K562 (cell line): ENCODE measurements around the gene ST6GALNAC2. TPM values are rescaled to one million over a fixed set of nuclear protein-coding genes. Genes with fewer than 3 reads are reported as not detected.
A peak's percentile ranks its signal among the peaks of the same experiment; 100 is the strongest.

Experiments
- ATAC-seq: fragments of 200-7000 bp; cut with Tn5 transposase; 3 replicates; pipeline ENCODE4 v1.9.1; 2020; ENCODE audit warnings: moderate library complexity
- BruUV-seq: library from RNA; stranded (reverse); fragments of 400-500 nt; replicated peaks from 2 replicates; lab custom pipeline; 2021; lab: Mats Ljungman, UMichigan
- CTCF ChIA-PET: fragments of 300-600 bp; formaldehyde crosslinking; extraction: SDS; loops from one replicate; lab custom pipeline; 2021; ENCODE audit warnings: low intra/inter-chr PET ratio; lab: Yijun Ruan, JAX
- POLR2A ChIA-PET: fragments of 300-600, 350-650 bp; sonication (Branson Sonifier 250); formaldehyde crosslinking; extraction: SDS; loops from one replicate; lab custom pipeline; 2021; ENCODE audit warnings: antibody characterized with exemption, inconsistent platforms; lab: Yijun Ruan, JAX
- DNase-seq, 4 experiments: peaks; one replicate each; pipeline versions ENCODE4 v3.0.0 to v3.0.0-alpha.2; 2011 to 2018; ENCODE audit warnings: low spot score in 3 of 4, mixed read lengths in 3 of 4; ENCODE audit errors: extremely low read depth in 1 of 4
- FAIRE-seq: peaks from 2 replicates; lab custom pipeline; 2011; peaks lifted over from hg19 to GRCh38; lab: Jason Lieb, UNC
- H2AFZ ChIP-seq: 2 replicates; pipeline ENCODE4 v1.6.0; 2011; ENCODE audit warnings: low read depth, low read length, control low read depth, inconsistent platforms
- H3K27ac ChIP-seq: fragments of 200-600 bp; 3 replicates; pipeline ENCODE4 v1.8.0; 2011; ENCODE audit warnings: low read depth, mild to moderate bottlenecking, control low read depth, inconsistent platforms, low read length, moderate library complexity, mixed read lengths; ENCODE audit errors: extremely low read depth
- H3K27me3 ChIP-seq, 2 experiments: fragments of 300-600 bp in 1 of 2; 2 replicates in 1 of 2; 3 replicates in 1 of 2; pipeline versions ENCODE4 v1.6.0 to v1.8.0; 2011; ENCODE audit warnings: inconsistent platforms in 2 of 2, low read length in 2 of 2, mild to moderate bottlenecking in 1 of 2, mixed read lengths in 1 of 2, moderate library complexity in 1 of 2; ENCODE audit not compliant: control insufficient read depth in 2 of 2, insufficient read depth in 2 of 2
- H3K36me3 ChIP-seq: fragments of 300-600 bp; 3 replicates; pipeline ENCODE4 v1.8.0; 2011; ENCODE audit warnings: mild to moderate bottlenecking, low read length, inconsistent platforms; ENCODE audit not compliant: control insufficient read depth, insufficient read depth
- H3K4me1 ChIP-seq, 2 experiments: fragments of 200-600 bp in 1 of 2; replicated peaks in 1 of 2; 2 replicates in 1 of 2; 3 replicates in 1 of 2; pipeline versions ENCODE4 v1.5.1 to v1.8.0; 2011; ENCODE audit warnings: inconsistent platforms in 2 of 2, low read length in 2 of 2, mild to moderate bottlenecking in 1 of 2, mixed read lengths in 1 of 2, moderate library complexity in 1 of 2; ENCODE audit not compliant: control insufficient read depth in 2 of 2, insufficient read depth in 2 of 2
- H3K4me2 ChIP-seq: 2 replicates; pipeline ENCODE4 v1.6.1; 2011; ENCODE audit warnings: low read length, control low read depth, inconsistent platforms, mixed read lengths; ENCODE audit not compliant: insufficient read depth
- H3K4me3 ChIP-seq: fragments of 200-600 bp; sonication (generic), shearing (Covaris generic); 2 replicates; pipeline ENCODE4 v1.5.1; 2016; ENCODE audit warnings: control low read depth, inconsistent platforms
- H3K79me2 ChIP-seq: fragments of 200-600 bp; 3 replicates; pipeline ENCODE4 v1.8.0; 2011; ENCODE audit warnings: low read length, inconsistent platforms; ENCODE audit not compliant: control insufficient read depth, insufficient read depth
- H3K9ac ChIP-seq, 2 experiments: 2 replicates each; pipeline versions ENCODE4 v1.6.0 to v1.6.1; 2011; ENCODE audit warnings: low read depth in 2 of 2, low read length in 2 of 2, control low read depth in 1 of 2, inconsistent platforms in 1 of 2, mild to moderate bottlenecking in 1 of 2, mixed read lengths in 1 of 2; ENCODE audit not compliant: insufficient read depth in 1 of 2
- H3K9me1 ChIP-seq: one replicate; pipeline ENCODE4 v1.6.0; 2011; ENCODE audit warnings: inconsistent platforms, mild to moderate bottlenecking, low read length, moderate library complexity; ENCODE audit not compliant: control insufficient read depth, insufficient read depth
- H3K9me3 ChIP-seq: replicated peaks from 2 replicates; pipeline ENCODE4 v1.5.1; 2011; ENCODE audit warnings: low read depth, low read length, inconsistent platforms; ENCODE audit not compliant: control insufficient read depth, insufficient read depth
- H4K20me1 ChIP-seq: replicated peaks from 2 replicates; pipeline ENCODE4 v1.6.1; 2011; ENCODE audit warnings: low read length, inconsistent platforms, mixed read lengths; ENCODE audit not compliant: control insufficient read depth, insufficient read depth
- FOSL1 ChIP-seq: fragments of 200-800 bp; sonication (Bioruptor generic); conservative IDR thresholded peaks from 2 replicates; pipeline ENCODE4 v1.6.1; 2016; ENCODE audit warnings: missing genetic modification characterization, missing compliant biosample characterization
- HLTF ChIP-seq: fragments of 450-650 bp; IDR thresholded peaks from 2 replicates; pipeline ENCODE4 v1.6.1; 2016
- HSF4 ChIP-seq: fragments of 250-450 bp; sonication (Bioruptor Pico); IDR thresholded peaks from 2 replicates; pipeline ENCODE4 v2.1.2; 2022; ENCODE audit warnings: mild to moderate bottlenecking, moderate library complexity, borderline replicate concordance
- KDM2B ChIP-seq: fragments of 250-450 bp; sonication (Bioruptor Pico); IDR thresholded peaks from 2 replicates; pipeline ENCODE4 v1.8.0; 2021; ENCODE audit warnings: mild to moderate bottlenecking, moderate library complexity
- MYBL2 ChIP-seq, 2 experiments: fragments of 450-650 bp in 1 of 2; sonication (generic) in 1 of 2; formaldehyde crosslinking in 1 of 2; IDR thresholded peaks; 2 replicates each; pipeline versions ENCODE4 v1.6.1 to v1.8.1; 2017 to 2022; ENCODE audit warnings: borderline replicate concordance in 1 of 2, inconsistent platforms in 1 of 2, low read depth in 1 of 2, mild to moderate bottlenecking in 1 of 2, missing genetic modification reagents in 1 of 2, moderate library complexity in 1 of 2
- RBM34 ChIP-seq: fragments of 200-400 bp; formaldehyde crosslinking; IDR thresholded peaks from 2 replicates; pipeline ENCODE4 v1.6.1; 2018; ENCODE audit warnings: low read length, borderline replicate concordance; ENCODE audit not compliant: insufficient read depth
- SPI1 ChIP-seq: IDR thresholded peaks from 2 replicates; pipeline ENCODE4 v1.6.1; 2011; ENCODE audit warnings: low read depth, low read length, control low read depth, borderline replicate concordance
- SRSF7 ChIP-seq: fragments of 200-400 bp; formaldehyde crosslinking; optimal IDR thresholded peaks from 2 replicates; pipeline ENCODE3; 2017; ENCODE audit warnings: mild to moderate bottlenecking, low read depth, low read length
- U2AF1 ChIP-seq: fragments of 200-400 bp; formaldehyde crosslinking; optimal IDR thresholded peaks from 2 replicates; pipeline ENCODE3; 2017; ENCODE audit warnings: mild to moderate bottlenecking, low read depth, low read length, moderate library complexity
- WHSC1 ChIP-seq: IDR thresholded peaks from one replicate; pipeline ENCODE4 v1.6.1; 2012; ENCODE audit warnings: low read length, control low read depth, inconsistent platforms
- YY1 ChIP-seq, 3 experiments: IDR thresholded peaks; 2 replicates each; pipeline ENCODE4 v1.6.1; 2011; ENCODE audit warnings: low read length in 2 of 3, mild to moderate bottlenecking in 2 of 3, moderate library complexity in 2 of 3, borderline replicate concordance in 1 of 3, control low read depth in 1 of 3, low read depth in 1 of 3; ENCODE audit not compliant: insufficient read depth in 3 of 3, insufficient replicate concordance in 2 of 3, control insufficient read depth in 1 of 3, insufficient read length in 1 of 3; ENCODE audit errors: extremely low read depth in 1 of 3
- ZFP36 ChIP-seq: fragments of 150-350 bp; IDR thresholded peaks from 2 replicates; pipeline ENCODE4 v1.6.1; 2018; ENCODE audit warnings: low read length, low read depth; ENCODE audit not compliant: partially characterized antibody
- ZNF121 ChIP-seq: sonication (generic); formaldehyde crosslinking; conservative IDR thresholded peaks from 2 replicates; pipeline ENCODE4 v1.8.0; 2022; ENCODE audit warnings: missing genetic modification reagents
- ZNF165 ChIP-seq: fragments of 250-450 bp; sonication (Bioruptor Pico); IDR thresholded peaks from 2 replicates; pipeline ENCODE4 v1.4.0; 2020; ENCODE audit warnings: borderline replicate concordance
- WGBS: fragments of 100-300 bp; shearing (Covaris generic); methylation state at CpG from one replicate; pipeline ENCODE4 v1.1.6; 2016; ENCODE audit warnings: low coverage, mixed read lengths; ENCODE audit not compliant: insufficient coverage; ENCODE audit errors: missing lambda C conversion rate; 5-methylcytosine and 5-hydroxymethylcytosine counted together
- in situ Hi-C: fragments of 300-500 bp; cut with MboI; formaldehyde crosslinking; loops from 4 replicates; pipeline ENCODE4 v1.15.0; 2018; ENCODE audit warnings: inconsistent platforms, mixed read lengths
- intact Hi-C: fragments of 100-400 bp; cut with micrococcal nuclease; formaldehyde crosslinking; loops from 2 replicates; pipeline ENCODE4 v1.14.2; 2022
- polyA plus RNA-seq, 8 experiments: library from polyadenylated mRNA; depleted of rRNA in 4 of 8; stranded (reverse) in 5 of 8; unstranded in 3 of 8; fragments of >200 nt; fragmentation: Nextera tagmentation in 2 of 8; fragmentation: Illumina TruSeq in 1 of 8; extraction: Ambion mirVana in 2 of 8; extraction: Trizol in 1 of 8; gene quantifications; 2 replicates each; pipeline versions ENCODE4 v1.2.1 to v1.2.3, GENCODE V29; 2011 to 2014; ENCODE audit warnings: inconsistent platforms in 1 of 8, missing spikeins in 1 of 8
- total RNA-seq, 7 experiments: library from RNA; depleted of rRNA in 6 of 7; stranded (reverse); fragments of >200 nt in 6 of 7; fragmentation: Illumina TruSeq in 2 of 7; extraction: Trizol in 2 of 7; gene quantifications; 2 replicates each; pipeline versions ENCODE4 v1.2.1 to v1.2.3, GENCODE V29; 2011 to 2021; ENCODE audit warnings: low replicate concordance in 1 of 7
- TF ChIP-seq, protein P1 (sequence below): fragments of 450-650 bp; formaldehyde crosslinking; IDR thresholded peaks from 2 replicates; pipeline ENCODE4 v1.4.0; 2020; ENCODE audit warnings: mild to moderate bottlenecking, mixed read lengths
- TF ChIP-seq, protein P2 (sequence below): sonication (generic); formaldehyde crosslinking; IDR thresholded peaks from 2 replicates; pipeline ENCODE4 v1.8.1; 2022; ENCODE audit warnings: missing genetic modification reagents

ST6GALNAC2 gene
- total and polyA plus RNA-seq, 9 of the 15 experiments (the other 6 are each of a cell fraction or from before 2014, with no cell fraction given), result 0.18 TPM; not detected in 8

DNA sequence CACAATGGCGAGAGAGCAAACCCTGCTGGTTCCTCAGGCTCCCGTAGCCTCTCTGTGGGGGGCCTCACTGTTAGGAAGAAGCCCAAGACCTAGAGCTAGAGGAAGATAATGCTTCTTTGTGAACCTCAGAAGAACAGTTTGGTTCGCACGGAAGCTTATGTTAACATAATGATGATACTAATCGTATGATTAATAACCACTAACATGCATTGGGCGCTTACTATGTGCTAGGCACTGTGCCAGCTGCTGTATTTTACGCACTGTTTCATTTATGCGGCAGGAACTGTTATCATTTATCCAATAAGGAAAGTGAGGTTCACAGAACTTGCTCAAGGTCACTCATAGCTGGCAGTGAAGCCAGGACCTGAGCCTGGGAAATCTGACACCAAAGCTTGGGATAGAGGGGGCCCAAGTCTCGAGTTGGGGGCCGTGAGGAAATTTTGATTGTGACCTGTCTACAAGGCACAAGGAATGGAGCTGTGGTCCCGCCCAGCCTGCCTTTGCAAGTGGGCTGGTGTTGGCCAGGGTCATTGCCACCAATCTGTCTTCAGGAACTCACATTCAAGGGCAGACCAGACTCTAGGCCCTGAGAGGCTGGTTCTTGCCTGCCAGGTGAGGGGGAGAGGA, 39.0 kb downstream of the ST6GALNAC2 start:
- TF ChIP-seq SRSF7 (no peak), WHSC1 (no peak), KDM2B (no peak), ZFP36 (no peak), U2AF1 (no peak), HLTF (no peak), ZNF165 (CRISPR knock-in tag) (no peak), HSF4 (CRISPR knock-in tag) (no peak), MYBL2 (IDR thresholded peaks at IDR 0.05; ENCODE audit: low read depth) (no peak), MYBL2 (CRISPR knock-in tag; IDR thresholded peaks at IDR 0.05; ENCODE audit: borderline replicate concordance) (no peak), FOSL1 (tag) (no peak), YY1 (IDR thresholded peaks at IDR 0.05; ENCODE audit: borderline replicate concordance in 1 of 3, control insufficient read depth in 1 of 3, extremely low read depth in 1 of 3, insufficient read depth in 3 of 3, insufficient read length in 1 of 3, insufficient replicate concordance in 2 of 3, low read depth in 1 of 3, low read length in 2 of 3) (no peak), RBM34 (no peak), ZNF121 (no peak), SPI1 (no peak)
- TF ChIP-seq, protein P1, sequence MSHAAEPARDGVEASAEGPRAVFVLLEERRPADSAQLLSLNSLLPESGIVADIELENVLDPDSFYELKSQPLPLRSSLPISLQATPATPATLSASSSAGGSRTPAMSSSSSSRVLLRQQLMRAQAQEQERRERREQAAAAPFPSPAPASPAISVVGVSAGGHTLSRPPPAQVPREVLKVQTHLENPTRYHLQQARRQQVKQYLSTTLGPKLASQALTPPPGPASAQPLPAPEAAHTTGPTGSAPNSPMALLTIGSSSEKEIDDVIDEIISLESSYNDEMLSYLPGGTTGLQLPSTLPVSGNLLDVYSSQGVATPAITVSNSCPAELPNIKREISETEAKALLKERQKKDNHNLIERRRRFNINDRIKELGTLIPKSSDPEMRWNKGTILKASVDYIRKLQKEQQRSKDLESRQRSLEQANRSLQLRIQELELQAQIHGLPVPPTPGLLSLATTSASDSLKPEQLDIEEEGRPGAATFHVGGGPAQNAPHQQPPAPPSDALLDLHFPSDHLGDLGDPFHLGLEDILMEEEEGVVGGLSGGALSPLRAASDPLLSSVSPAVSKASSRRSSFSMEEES (CRISPR knock-in tag), result no peak
- TF ChIP-seq, protein P2, sequence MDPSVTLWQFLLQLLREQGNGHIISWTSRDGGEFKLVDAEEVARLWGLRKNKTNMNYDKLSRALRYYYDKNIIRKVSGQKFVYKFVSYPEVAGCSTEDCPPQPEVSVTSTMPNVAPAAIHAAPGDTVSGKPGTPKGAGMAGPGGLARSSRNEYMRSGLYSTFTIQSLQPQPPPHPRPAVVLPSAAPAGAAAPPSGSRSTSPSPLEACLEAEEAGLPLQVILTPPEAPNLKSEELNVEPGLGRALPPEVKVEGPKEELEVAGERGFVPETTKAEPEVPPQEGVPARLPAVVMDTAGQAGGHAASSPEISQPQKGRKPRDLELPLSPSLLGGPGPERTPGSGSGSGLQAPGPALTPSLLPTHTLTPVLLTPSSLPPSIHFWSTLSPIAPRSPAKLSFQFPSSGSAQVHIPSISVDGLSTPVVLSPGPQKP (CRISPR knock-in tag), result no peak
- Histone ChIP-seq H3K27ac (no peak overlapping the region), H3K4me3 (no peak overlapping the region), H3K9me1 (no peaks in the 10 kb centered on the region), H3K4me1 (peaks cover 0 to 39% of the 10 kb centered on the region in 2 experiments; a peak in 3 of 5 replicates), H3K27me3 (no peaks in the 10 kb centered on the region), H4K20me1 (no peaks in the 10 kb centered on the region), H3K9me3 (no peaks in the 10 kb centered on the region), H3K36me3 (no peaks in the 10 kb centered on the region), H3K79me2 (no peaks in the 10 kb centered on the region), H3K9ac (peak overlapping the region in 1 of 2 experiments; percentile 67; a peak in 2 of 4 replicates), H3K4me2 (no peak overlapping the region), H2AFZ (no peak overlapping the region)
- no peak for FAIRE-seq
- intact Hi-C loops (loop anchor here (1.0 to 5.0 kb wide), 4 partner anchors 18 to 80 kb away; no protein-coding TSS in a partner anchor), in situ Hi-C loops (no loop called here)
- BruUV-seq, result no TSS peak
- DNase-seq, result no peak
- ATAC-seq, result no peak
- WGBS, result 63% methylated on average over 11 of the region's 11 CpGs
- ChIA-PET POLR2A (interaction anchor here (0.5 to 2.5 kb wide), 8 partner anchors 11 to 189 kb away, joined by 3 to 12 read pairs (median 3); partner anchors contain the start of genes JMJD6 and METTL23), CTCF (interaction anchor here (1.1 to 2.1 kb wide), 3 partner anchors 24 to 81 kb away, joined by 3 to 24 read pairs (median 8); no protein-coding TSS in a partner anchor)
